K562 (cell line): ENCODE measurements around the gene ZNF319.

Source experiments
- BRD4 ChIP-seq: fragments of 200-600 bp; sonication (generic); IDR thresholded peaks from 2 replicates; pipeline ENCODE4 v1.6.1; 2017; ENCODE audit warnings: inconsistent platforms
- EZH2 ChIP-seq: IDR thresholded peaks from 2 replicates; pipeline ENCODE4 v1.6.1; 2012; ENCODE audit warnings: low read depth, mild to moderate bottlenecking, inconsistent platforms, low read length, borderline replicate concordance
- PHB2 ChIP-seq: fragments of 450-650 bp; IDR thresholded peaks from 2 replicates; pipeline ENCODE4 v1.6.1; 2017; ENCODE audit warnings: low read depth
- SRSF9 ChIP-seq: fragments of 200-400 bp; formaldehyde crosslinking; IDR thresholded peaks from 2 replicates; pipeline ENCODE4 v1.6.1; 2017; ENCODE audit warnings: low read depth, low read length, borderline replicate concordance
- U2AF1 ChIP-seq: fragments of 200-400 bp; formaldehyde crosslinking; optimal IDR thresholded peaks from 2 replicates; pipeline ENCODE3; 2017; ENCODE audit warnings: mild to moderate bottlenecking, low read depth, low read length, moderate library complexity
- TF ChIP-seq, protein P1 (sequence below), 3 experiments: IDR thresholded peaks in 2 of 3; conservative IDR thresholded peaks in 1 of 3; 2 replicates each; pipeline ENCODE4 v1.5.1; 2011 to 2012; ENCODE audit warnings: low read length in 3 of 3, mild to moderate bottlenecking in 3 of 3, control low read depth in 2 of 3, improper control_type of control experiment in 1 of 3, inconsistent platforms in 1 of 3, low read depth in 1 of 3, mixed read lengths in 1 of 3, moderate library complexity in 1 of 3; ENCODE audit not compliant: insufficient read depth in 2 of 3

- no peak for TF ChIP-seq SRSF9
- TF ChIP-seq PHB2 = no peak
- no peak for TF ChIP-seq U2AF1
- no peak for TF ChIP-seq BRD4
- TF ChIP-seq EZH2 = no peak
- TF ChIP-seq, protein P1, sequence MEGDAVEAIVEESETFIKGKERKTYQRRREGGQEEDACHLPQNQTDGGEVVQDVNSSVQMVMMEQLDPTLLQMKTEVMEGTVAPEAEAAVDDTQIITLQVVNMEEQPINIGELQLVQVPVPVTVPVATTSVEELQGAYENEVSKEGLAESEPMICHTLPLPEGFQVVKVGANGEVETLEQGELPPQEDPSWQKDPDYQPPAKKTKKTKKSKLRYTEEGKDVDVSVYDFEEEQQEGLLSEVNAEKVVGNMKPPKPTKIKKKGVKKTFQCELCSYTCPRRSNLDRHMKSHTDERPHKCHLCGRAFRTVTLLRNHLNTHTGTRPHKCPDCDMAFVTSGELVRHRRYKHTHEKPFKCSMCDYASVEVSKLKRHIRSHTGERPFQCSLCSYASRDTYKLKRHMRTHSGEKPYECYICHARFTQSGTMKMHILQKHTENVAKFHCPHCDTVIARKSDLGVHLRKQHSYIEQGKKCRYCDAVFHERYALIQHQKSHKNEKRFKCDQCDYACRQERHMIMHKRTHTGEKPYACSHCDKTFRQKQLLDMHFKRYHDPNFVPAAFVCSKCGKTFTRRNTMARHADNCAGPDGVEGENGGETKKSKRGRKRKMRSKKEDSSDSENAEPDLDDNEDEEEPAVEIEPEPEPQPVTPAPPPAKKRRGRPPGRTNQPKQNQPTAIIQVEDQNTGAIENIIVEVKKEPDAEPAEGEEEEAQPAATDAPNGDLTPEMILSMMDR (IDR thresholded peaks at IDR 0.05 in 2 of 3, conservative IDR thresholded peaks at IDR 0.05 in 1 of 3; ENCODE audit: insufficient read depth in 2 of 3, low read depth in 1 of 3, low read length in 3 of 3) = no peak
Observed at GRCh38 chr16:58039829-58040495, 39.5 kb upstream of the ZNF319 start.
